SK-N-SH (cell line): ENCODE results near the gene C1orf141. TPM values are rescaled to one million over a fixed set of nuclear protein-coding genes. Genes with fewer than 3 reads are reported as not detected.

Experiments
- CTCF ChIA-PET: fragments of 300-600, 350-600 bp; formaldehyde crosslinking; extraction: SDS; loops from one replicate; lab custom pipeline; 2021; lab: Yijun Ruan, JAX
- POLR2A ChIA-PET: fragments of 350-600 bp; sonication (Branson Sonifier 250); formaldehyde crosslinking; extraction: SDS; loops from one replicate; lab custom pipeline; 2020; ENCODE audit warnings: antibody characterized with exemption, inconsistent platforms; lab: Yijun Ruan, JAX
- DNase-seq: peaks from one replicate; pipeline ENCODE4 v3.0.0; 2012
- H2AFZ ChIP-seq: fragments of 200-600 bp; sonication (generic); 2 replicates; pipeline ENCODE4 v1.8.1; 2016; ENCODE audit warnings: antibody characterized with exemption, mild to moderate bottlenecking, low read depth
- H3F3A ChIP-seq: fragments of 200-600 bp; sonication (generic); replicated peaks from 2 replicates; pipeline ENCODE3; 2016; ENCODE audit warnings: antibody characterized with exemption, mild to moderate bottlenecking; ENCODE audit not compliant: insufficient read depth
- H3K27ac ChIP-seq, 2 experiments: fragments of 200-500 bp in 1 of 2; fragments of 200-600 bp in 1 of 2; sonication (Bioruptor generic) in 1 of 2; sonication (generic), shearing (Covaris generic) in 1 of 2; 2 replicates each; pipeline versions ENCODE4 v1.5.1 to v1.6.1; 2014 to 2016; ENCODE audit warnings: low read depth in 2 of 2, inconsistent platforms in 1 of 2, low read length in 1 of 2, mild to moderate bottlenecking in 1 of 2, mixed read lengths in 1 of 2
- H3K27me3 ChIP-seq: fragments of 200-600 bp; sonication (generic), shearing (Covaris generic); 2 replicates; pipeline ENCODE4 v1.6.1; 2016; ENCODE audit warnings: mixed run types; ENCODE audit not compliant: insufficient read depth
- H3K36me3 ChIP-seq, 2 experiments: fragments of 200-500 bp in 1 of 2; fragments of 200-600 bp in 1 of 2; sonication (Bioruptor generic) in 1 of 2; sonication (generic) in 1 of 2; replicated peaks in 1 of 2; 2 replicates each; pipeline versions ENCODE3 to v1.5.1; 2014 to 2016; ENCODE audit warnings: low read length in 1 of 2, mild to moderate bottlenecking in 1 of 2; ENCODE audit not compliant: insufficient read depth in 2 of 2, control insufficient read depth in 1 of 2
- H3K4me1 ChIP-seq, 2 experiments: fragments of 200-500 bp in 1 of 2; fragments of 200-600 bp in 1 of 2; sonication (Bioruptor generic) in 1 of 2; sonication (generic), shearing (Covaris generic) in 1 of 2; 2 replicates each; pipeline versions ENCODE4 v1.5.1 to v1.6.1; 2014 to 2016; ENCODE audit warnings: low read depth in 1 of 2, low read length in 1 of 2, mixed run types in 1 of 2; ENCODE audit not compliant: insufficient read depth in 2 of 2, control insufficient read depth in 1 of 2
- H3K4me2 ChIP-seq: fragments of 200-600 bp; sonication (generic), shearing (Covaris generic); 2 replicates; pipeline ENCODE4 v1.6.1; 2017; ENCODE audit warnings: mixed run types
- H3K4me3 ChIP-seq, 2 experiments: fragments of 200-500 bp in 1 of 2; fragments of 200-600 bp in 1 of 2; sonication (Bioruptor generic) in 1 of 2; sonication (generic), shearing (Covaris generic) in 1 of 2; 2 replicates each; pipeline versions ENCODE4 v1.5.1 to v1.8.1; 2014 to 2016; ENCODE audit warnings: low read depth in 2 of 2, inconsistent platforms in 1 of 2, low read length in 1 of 2, mild to moderate bottlenecking in 1 of 2, mixed read lengths in 1 of 2, moderate library complexity in 1 of 2
- H3K79me2 ChIP-seq: fragments of 200-600 bp; sonication (generic); 2 replicates; pipeline ENCODE4 v1.8.1; 2017; ENCODE audit warnings: mild to moderate bottlenecking; ENCODE audit not compliant: insufficient read depth
- H3K9ac ChIP-seq: fragments of 200-600 bp; sonication (generic); 2 replicates; pipeline ENCODE4 v1.6.1; 2017; ENCODE audit warnings: mixed run types
- H3K9me2 ChIP-seq: fragments of 200-600 bp; sonication (generic); 2 replicates; pipeline ENCODE4 v1.6.1; 2017; ENCODE audit warnings: mixed run types
- H3K9me3 ChIP-seq: fragments of 200-600 bp; sonication (generic); 2 replicates; pipeline ENCODE4 v1.6.1; 2017; ENCODE audit warnings: mixed run types, mild to moderate bottlenecking, moderate library complexity
- H4K20me1 ChIP-seq: fragments of 200-600 bp; sonication (generic); 2 replicates; pipeline ENCODE4 v1.6.1; 2017; ENCODE audit warnings: mild to moderate bottlenecking, mixed run types; ENCODE audit not compliant: insufficient read depth
- CHD2 ChIP-seq: fragments of 150-350 bp; IDR thresholded peaks from 2 replicates; pipeline ENCODE4 v1.6.1; 2018; ENCODE audit warnings: low read length; ENCODE audit not compliant: partially characterized antibody
- EP300 ChIP-seq, 2 experiments: IDR thresholded peaks; 2 replicates each; pipeline versions ENCODE4 v1.4.0 to v1.6.1; 2012; ENCODE audit warnings: borderline replicate concordance in 1 of 2, low read depth in 1 of 2, low read length in 1 of 2
- FOSL2 ChIP-seq: IDR thresholded peaks from 2 replicates; pipeline ENCODE4 v1.4.0; 2012; ENCODE audit warnings: low read depth, mild to moderate bottlenecking, moderate library complexity, borderline replicate concordance
- FOXM1 ChIP-seq: IDR thresholded peaks from 2 replicates; pipeline ENCODE4 v1.4.0; 2012; ENCODE audit warnings: low read depth, mild to moderate bottlenecking
- GATA2 ChIP-seq: sonication (generic); formaldehyde crosslinking; IDR thresholded peaks from 2 replicates; pipeline ENCODE4 v1.5.0; 2020; ENCODE audit warnings: mild to moderate bottlenecking, missing genetic modification reagents
- IRF3 ChIP-seq: fragments of 150-350 bp; IDR thresholded peaks from 2 replicates; pipeline ENCODE4 v1.6.1; 2016; ENCODE audit warnings: mild to moderate bottlenecking, low read depth, low read length
- JUND ChIP-seq: IDR thresholded peaks from 2 replicates; pipeline ENCODE4 v1.4.0; 2012
- MXI1 ChIP-seq: IDR thresholded peaks from 2 replicates; pipeline ENCODE4 v1.6.1; 2012; ENCODE audit warnings: mild to moderate bottlenecking, low read depth, low read length, improper control_type of control experiment
- NFIC ChIP-seq: IDR thresholded peaks from 2 replicates; pipeline ENCODE4 v1.4.0; 2012; ENCODE audit warnings: borderline replicate concordance
- NRF1 ChIP-seq: IDR thresholded peaks from 2 replicates; pipeline ENCODE4 v1.6.1; 2012; ENCODE audit warnings: low read depth, mild to moderate bottlenecking, low read length
- POLR2AphosphoS5 ChIP-seq: IDR thresholded peaks from 2 replicates; pipeline ENCODE4 v1.6.1; 2012; ENCODE audit warnings: low read depth, low read length
- RAD21 ChIP-seq: IDR thresholded peaks from 2 replicates; pipeline ENCODE4 v1.6.1; 2012; ENCODE audit warnings: mild to moderate bottlenecking, low read length
- RCOR1 ChIP-seq: fragments of 150-350 bp; IDR thresholded peaks from 2 replicates; pipeline ENCODE4 v1.6.1; 2017; ENCODE audit warnings: antibody characterized with exemption, low read length
- RXRA ChIP-seq: IDR thresholded peaks from 2 replicates; pipeline ENCODE4 v1.4.0; 2012; ENCODE audit warnings: low read depth, mild to moderate bottlenecking, borderline replicate concordance
- SIN3A ChIP-seq: IDR thresholded peaks from 2 replicates; pipeline ENCODE4 v1.6.1; 2012; ENCODE audit warnings: low read depth, mild to moderate bottlenecking, low read length, moderate library complexity, borderline replicate concordance
- TCF12 ChIP-seq: IDR thresholded peaks from 2 replicates; pipeline ENCODE4 v1.4.0; 2012
- TEAD4 ChIP-seq: IDR thresholded peaks from 2 replicates; pipeline ENCODE4 v1.4.0; 2012; ENCODE audit warnings: mild to moderate bottlenecking, borderline replicate concordance; ENCODE audit not compliant: insufficient read depth
- USF1 ChIP-seq: IDR thresholded peaks from 2 replicates; pipeline ENCODE4 v1.4.0; 2012; ENCODE audit warnings: low read depth, borderline replicate concordance
- YY1 ChIP-seq: IDR thresholded peaks from 2 replicates; pipeline ENCODE4 v1.4.0; 2012; ENCODE audit warnings: low read depth, mild to moderate bottlenecking
- ZBTB33 ChIP-seq: IDR thresholded peaks from 2 replicates; pipeline ENCODE4 v1.4.0; 2012; ENCODE audit warnings: low read depth, borderline replicate concordance
- WGBS: methylation state at CpG from one replicate; pipeline ENCODE4 v1.1.6; 2017; ENCODE audit warnings: low lambda C conversion rate; 5-methylcytosine and 5-hydroxymethylcytosine counted together
- polyA plus RNA-seq, 3 experiments: library from polyadenylated mRNA; depleted of rRNA; stranded (reverse); fragments of >200 nt; gene quantifications; 2 replicates each; pipeline ENCODE4 v1.2.3, GENCODE V29; 2012
- TF ChIP-seq, protein P1 (sequence below): fragments of 200-600 bp; sonication (generic); IDR thresholded peaks from 2 replicates; pipeline ENCODE4 v1.6.1; 2017; ENCODE audit warnings: antibody characterized with exemption, mild to moderate bottlenecking, moderate library complexity
- TF ChIP-seq, protein P2 (sequence below): IDR thresholded peaks from 2 replicates; pipeline ENCODE4 v1.4.0; 2012; ENCODE audit warnings: low read depth
- TF ChIP-seq, protein P3 (sequence below): IDR thresholded peaks from 2 replicates; pipeline ENCODE4; 2012

Gene C1orf141
- polyA plus RNA-seq, 1 of the 3 experiments (the other 2 are of a cell fraction) = not detected

GRCh38 chr1:67162954-67163353 is 28.2 kb upstream of the C1orf141 start:
- no peaks in the 10 kb centered on the region for H3K9me2 ChIP-seq
- ChIA-PET CTCF (interaction anchor here (1.0 to 3.9 kb wide), 3 partner anchors 14 to 51 kb away, joined by 3 to 14 read pairs (median 6); no protein-coding TSS in a partner anchor), POLR2A (no interaction called here)
- H3K4me3 ChIP-seq = no peak overlapping the region
- H2AFZ ChIP-seq = no peak overlapping the region
- H3K4me1 ChIP-seq = no peaks in the 10 kb centered on the region
- DNase-seq = no peak
- H3K9ac ChIP-seq = no peak overlapping the region
- no peaks in the 10 kb centered on the region for H3K9me3 ChIP-seq
- no peaks in the 10 kb centered on the region for H3K27me3 ChIP-seq
- H3F3A ChIP-seq = peaks cover 3% of the 10 kb centered on the region
- TF ChIP-seq EP300 (IDR thresholded peaks at IDR 0.05; ENCODE audit: borderline replicate concordance in 1 of 2, low read depth in 1 of 2, low read length in 1 of 2) = peak in 1 of 2 experiments; percentile 56; a peak in 1 of 4 replicates
- TF ChIP-seq TCF12 = peak; percentile 88
- TF ChIP-seq, protein P1, sequence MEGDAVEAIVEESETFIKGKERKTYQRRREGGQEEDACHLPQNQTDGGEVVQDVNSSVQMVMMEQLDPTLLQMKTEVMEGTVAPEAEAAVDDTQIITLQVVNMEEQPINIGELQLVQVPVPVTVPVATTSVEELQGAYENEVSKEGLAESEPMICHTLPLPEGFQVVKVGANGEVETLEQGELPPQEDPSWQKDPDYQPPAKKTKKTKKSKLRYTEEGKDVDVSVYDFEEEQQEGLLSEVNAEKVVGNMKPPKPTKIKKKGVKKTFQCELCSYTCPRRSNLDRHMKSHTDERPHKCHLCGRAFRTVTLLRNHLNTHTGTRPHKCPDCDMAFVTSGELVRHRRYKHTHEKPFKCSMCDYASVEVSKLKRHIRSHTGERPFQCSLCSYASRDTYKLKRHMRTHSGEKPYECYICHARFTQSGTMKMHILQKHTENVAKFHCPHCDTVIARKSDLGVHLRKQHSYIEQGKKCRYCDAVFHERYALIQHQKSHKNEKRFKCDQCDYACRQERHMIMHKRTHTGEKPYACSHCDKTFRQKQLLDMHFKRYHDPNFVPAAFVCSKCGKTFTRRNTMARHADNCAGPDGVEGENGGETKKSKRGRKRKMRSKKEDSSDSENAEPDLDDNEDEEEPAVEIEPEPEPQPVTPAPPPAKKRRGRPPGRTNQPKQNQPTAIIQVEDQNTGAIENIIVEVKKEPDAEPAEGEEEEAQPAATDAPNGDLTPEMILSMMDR = no peak
- no peak for TF ChIP-seq SIN3A
- no peak for TF ChIP-seq RCOR1
- TF ChIP-seq GATA2 (CRISPR knock-in tag) = no peak
- TF ChIP-seq, protein P2, sequence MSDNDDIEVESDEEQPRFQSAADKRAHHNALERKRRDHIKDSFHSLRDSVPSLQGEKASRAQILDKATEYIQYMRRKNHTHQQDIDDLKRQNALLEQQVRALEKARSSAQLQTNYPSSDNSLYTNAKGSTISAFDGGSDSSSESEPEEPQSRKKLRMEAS = no peak
- no peak for TF ChIP-seq ZBTB33
- no peak for TF ChIP-seq RAD21
- TF ChIP-seq TEAD4 = 0 out of 2 replicates have a peak, but pooled peaks have one; percentile 27
- TF ChIP-seq YY1 = no peak
- no peak for TF ChIP-seq USF1
- TF ChIP-seq, protein P3, sequence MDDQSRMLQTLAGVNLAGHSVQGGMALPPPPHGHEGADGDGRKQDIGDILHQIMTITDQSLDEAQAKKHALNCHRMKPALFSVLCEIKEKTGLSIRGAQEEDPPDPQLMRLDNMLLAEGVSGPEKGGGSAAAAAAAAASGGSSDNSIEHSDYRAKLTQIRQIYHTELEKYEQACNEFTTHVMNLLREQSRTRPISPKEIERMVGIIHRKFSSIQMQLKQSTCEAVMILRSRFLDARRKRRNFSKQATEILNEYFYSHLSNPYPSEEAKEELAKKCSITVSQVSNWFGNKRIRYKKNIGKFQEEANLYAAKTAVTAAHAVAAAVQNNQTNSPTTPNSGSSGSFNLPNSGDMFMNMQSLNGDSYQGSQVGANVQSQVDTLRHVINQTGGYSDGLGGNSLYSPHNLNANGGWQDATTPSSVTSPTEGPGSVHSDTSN = peak; percentile 52; the same call in 1 of the 2 replicates
- TF ChIP-seq JUND = peak; percentile 77
- TF ChIP-seq NRF1 = no peak
- peak; percentile 56; the same call in 1 of the 2 replicates for TF ChIP-seq NFIC
- no peak for TF ChIP-seq CHD2
- TF ChIP-seq RXRA = no peak
- no peak for TF ChIP-seq FOXM1
- peak; percentile 82; the same call in 1 of the 2 replicates for TF ChIP-seq FOSL2
- TF ChIP-seq POLR2AphosphoS5 = no peak
- no peak for TF ChIP-seq MXI1
- TF ChIP-seq IRF3 = no peak
- TF ChIP-seq, all 33 proteins: peak for 7
- WGBS = 53% methylated on average over 2 of the region's 2 CpGs
- H4K20me1 ChIP-seq = no peaks in the 10 kb centered on the region
- H3K79me2 ChIP-seq = no peaks in the 10 kb centered on the region
- no peak overlapping the region for H3K4me2 ChIP-seq
- H3K27ac ChIP-seq = no peak overlapping the region
- no peaks in the 10 kb centered on the region for H3K36me3 ChIP-seq
